HUDEP-2 (cell line): ENCODE measurements around the gene TRDMT1.

Source experiments
- DNase-seq, 76 experiments: peaks; one replicate each; lab custom pipeline; 2025; ENCODE audit not compliant: unreplicated experiment in 76 of 76; lab: John Stamatoyannopoulos, UW

TRDMT1 gene

GRCh38 chr10:17232276-17232960 is 30.9 kb upstream of the TRDMT1 start:
- no peak for DNase-seq

- DNase-seq, result no peak
These were observed 30.3 kb upstream of the TRDMT1 start for GRCh38 chr10:17231788-17232187.

GRCh38 chr10:17229967-17230682 is 28.7 kb upstream of the TRDMT1 start:
- peak; percentile 6 to 84 (median 66) for DNase-seq

- peak in 4 of 76 experiments; percentile 36 to 54 (median 44) for DNase-seq
These were observed 28.2 kb upstream of the TRDMT1 start for GRCh38 chr10:17229717-17229966.

GRCh38 chr10:17229016-17229716 is 27.7 kb upstream of the TRDMT1 start:
- DNase-seq, result peak in 20 of 76 experiments; percentile 9 to 52 (median 24)

GRCh38 chr10:17228091-17229015 is 26.9 kb upstream of the TRDMT1 start, which contains the start of gene VIM:
Gene VIM (plus strand): TSS chr10:17228241. CDS start chr10:17229423, 1,182 bp downstream.
- peak in 74 of 76 experiments; percentile 11 to 91 (median 66) for DNase-seq

GRCh38 chr10:17227367-17228090 is 26.1 kb upstream of the TRDMT1 start:
- peak in 2 of 76 experiments; percentile 17 to 23 for DNase-seq

- no peak for DNase-seq
These were observed 25.4 kb upstream of the TRDMT1 start for GRCh38 chr10:17226891-17227303.

GRCh38 chr10:17225808-17226207 is 24.3 kb upstream of the TRDMT1 start:
- no peak for DNase-seq

- DNase-seq, result no peak
These were observed 20.9 kb upstream of the TRDMT1 start for GRCh38 chr10:17222329-17222728.

- no peak for DNase-seq
These were observed 19.2 kb upstream of the TRDMT1 start for GRCh38 chr10:17220652-17221100.

- no peak for DNase-seq
These were observed 17.6 kb upstream of the TRDMT1 start for GRCh38 chr10:17219024-17219423.

GRCh38 chr10:17217631-17218232 is 16.3 kb upstream of the TRDMT1 start:
- no peak for DNase-seq

GRCh38 chr10:17216901-17217395 is 15.5 kb upstream of the TRDMT1 start:
- no peak for DNase-seq

- peak in 20 of 76 experiments; percentile 2 to 52 (median 30) for DNase-seq
These were observed 14.9 kb upstream of the TRDMT1 start for GRCh38 chr10:17216217-17216900.

- DNase-seq, result no peak
These were observed 14.3 kb upstream of the TRDMT1 start for GRCh38 chr10:17215782-17216122.

GRCh38 chr10:17214971-17215781 is 13.7 kb upstream of the TRDMT1 start:
- no peak for DNase-seq

GRCh38 chr10:17214526-17214925 is 13.1 kb upstream of the TRDMT1 start:
- no peak for DNase-seq
